GM12892 (cell line): ENCODE measurements around the gene ACOX2.

ENCODE experiments used
- DNase-seq: peaks from one replicate; pipeline ENCODE4 v3.0.0; 2011; ENCODE audit not compliant: insufficient read length
- FAIRE-seq: peaks from 2 replicates; lab custom pipeline; 2011; peaks lifted over from hg19 to GRCh38; lab: Jason Lieb, UNC
- POLR2A ChIP-seq: IDR thresholded peaks from 2 replicates; pipeline ENCODE4 v1.6.1; 2011; ENCODE audit warnings: low read depth, low read length, control low read depth
- POLR2AphosphoS5 ChIP-seq: IDR thresholded peaks from 2 replicates; pipeline ENCODE4 v1.6.1; 2011; ENCODE audit warnings: low read depth, low read length, control low read depth
- TAF1 ChIP-seq: IDR thresholded peaks from 2 replicates; pipeline ENCODE4 v1.6.1; 2011; ENCODE audit warnings: low read depth, mild to moderate bottlenecking, control low read depth, low read length, borderline replicate concordance

ACOX2 gene

DNA sequence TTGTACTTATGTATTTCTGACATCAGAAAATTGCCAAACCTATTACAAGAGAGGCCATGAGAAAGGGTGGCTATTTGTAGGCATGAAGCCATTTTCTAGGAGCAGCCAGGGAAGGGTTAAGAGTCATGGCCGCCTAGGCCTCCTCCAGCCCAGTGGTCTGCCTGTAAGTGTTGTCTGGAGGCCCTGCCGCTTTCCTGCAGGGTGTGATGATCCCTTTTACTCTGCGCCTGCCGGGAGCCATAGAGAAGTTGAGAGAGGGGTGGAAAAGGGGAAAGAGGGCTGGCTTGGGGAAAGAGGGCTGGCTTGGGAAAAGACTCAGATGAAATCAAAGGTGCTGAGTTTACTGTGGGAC, 74.2 kb downstream of the ACOX2 start:
- TF ChIP-seq POLR2A (no peak), TAF1 (no peak), POLR2AphosphoS5 (no peak)
- DNase-seq (no peak), FAIRE-seq (no peak)

DNA sequence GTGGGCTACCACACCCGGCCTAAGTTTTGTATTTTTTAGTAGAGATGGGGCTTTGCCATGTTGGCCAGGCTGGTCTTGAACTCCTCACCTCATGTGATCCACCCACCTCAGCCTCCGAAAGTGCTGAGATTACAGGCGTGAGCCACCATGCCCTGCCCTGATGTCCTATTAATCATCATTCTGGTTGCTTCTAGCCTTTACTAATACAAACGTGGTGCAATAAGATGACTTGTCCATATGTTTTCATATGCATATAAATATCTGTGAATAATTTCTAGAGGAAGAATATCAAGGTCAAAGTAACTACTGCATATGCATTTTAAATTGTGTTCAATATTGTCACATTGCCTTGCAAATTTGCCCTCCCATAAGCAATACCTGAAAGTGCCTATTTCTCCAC, 77.8 kb downstream of the ACOX2 start:
- TF ChIP-seq POLR2AphosphoS5 (no peak), POLR2A (no peak), TAF1 (no peak)
- DNase-seq (no peak), FAIRE-seq (no peak)
